ENCODE measurements around the gene ADGRL3.
"Not testable (repeated sequence)": the region's sequence is repeated elsewhere in the genome, so short reads cannot be mapped to it uniquely, and the experiment has no call there.

The ADGRL3 gene

GRCh38 chr4:61763682-61764081 is 563.6 kb downstream of the ADGRL3 start:
- no peak for DNase-seq

GRCh38 chr4:61764090-61764489 is 564.0 kb downstream of the ADGRL3 start:
- DNase-seq, result not testable (repeated sequence)

GRCh38 chr4:61769444-61770167 is 569.5 kb downstream of the ADGRL3 start:
- not testable (repeated sequence) for DNase-seq

GRCh38 chr4:61770456-61770855 is 570.3 kb downstream of the ADGRL3 start:
- DNase-seq, result no peak

GRCh38 chr4:61771056-61771455 is 570.9 kb downstream of the ADGRL3 start:
- DNase-seq, result no peak

GRCh38 chr4:61772126-61772525 is 572.0 kb downstream of the ADGRL3 start:
- DNase-seq, result no peak

GRCh38 chr4:61773655-61774245 is 573.6 kb downstream of the ADGRL3 start:
- no peak for DNase-seq

GRCh38 chr4:61782133-61782532 is 582.0 kb downstream of the ADGRL3 start:
- DNase-seq, result no peak

GRCh38 chr4:61783050-61783449 is 582.9 kb downstream of the ADGRL3 start:
- DNase-seq, result no peak

GRCh38 chr4:61785761-61786160 is 585.6 kb downstream of the ADGRL3 start:
- DNase-seq, result no peak

- no peak for DNase-seq
Measured at GRCh38 chr4:61786211-61786610, 586.1 kb downstream of the ADGRL3 start.

- no peak for DNase-seq
Measured at GRCh38 chr4:61795998-61796397, 595.9 kb downstream of the ADGRL3 start.

- DNase-seq, result no peak
Measured at GRCh38 chr4:61799794-61800193, 599.7 kb downstream of the ADGRL3 start.

GRCh38 chr4:61805227-61805626 is 605.1 kb downstream of the ADGRL3 start:
- no peak for DNase-seq

- DNase-seq, result no peak
Measured at GRCh38 chr4:61805979-61806378, 605.9 kb downstream of the ADGRL3 start.

GRCh38 chr4:61812171-61812570 is 612.0 kb downstream of the ADGRL3 start:
- DNase-seq, result no peak

GRCh38 chr4:61817071-61817470 is 616.9 kb downstream of the ADGRL3 start:
- no peak for DNase-seq

GRCh38 chr4:61820136-61820535 is 620.0 kb downstream of the ADGRL3 start:
- DNase-seq, result no peak

GRCh38 chr4:61824454-61824853 is 624.3 kb downstream of the ADGRL3 start:
- DNase-seq, result no peak

GRCh38 chr4:61827907-61828391 is 627.8 kb downstream of the ADGRL3 start:
- no peak for DNase-seq

- peak; percentile 1 for DNase-seq
Measured at GRCh38 chr4:61828960-61829359, 628.8 kb downstream of the ADGRL3 start.

GRCh38 chr4:61831987-61832386 is 631.9 kb downstream of the ADGRL3 start:
- DNase-seq, result peak; percentile 12

GRCh38 chr4:61837395-61837794 is 637.3 kb downstream of the ADGRL3 start:
- no peak for DNase-seq

GRCh38 chr4:61838072-61838471 is 637.9 kb downstream of the ADGRL3 start:
- DNase-seq, result no peak

- no peak for DNase-seq
Measured at GRCh38 chr4:61841714-61842113, 641.6 kb downstream of the ADGRL3 start.

Data from NCI-H1105 (cell line).